OCI-LY7 (cell line): Measurements from ENCODE around the gene PFN4. TPM values are rescaled to one million over a fixed set of nuclear protein-coding genes. Genes with fewer than 3 reads are reported as not detected.

Source experiments
- BruUV-seq: library from RNA; stranded (reverse); fragments of 400-500 nt; replicated peaks from 2 replicates; lab custom pipeline; 2021; lab: Mats Ljungman, UMichigan
- CTCF ChIA-PET: fragments of 300-600 bp; sonication (Branson Sonifier 250); formaldehyde crosslinking; loops from one replicate; lab custom pipeline; 2022; ENCODE audit warnings: antibody characterized with exemption; ENCODE audit not compliant: unreplicated experiment; lab: Charles Lee
- POLR2A ChIA-PET: fragments of 300-600 bp; sonication (Branson Sonifier 250); formaldehyde crosslinking; loops from one replicate; lab custom pipeline; 2022; ENCODE audit warnings: antibody characterized with exemption; lab: Charles Lee
- DNase-seq: peaks from one replicate; pipeline ENCODE4 v3.0.0-alpha.2; 2015; ENCODE audit warnings: low spot score
- H2AFZ ChIP-seq: fragments of 200-600 bp; sonication (generic), shearing (Covaris generic); 2 replicates; pipeline ENCODE4 v1.6.1; 2014; ENCODE audit warnings: mild to moderate bottlenecking, antibody characterized with exemption, low read length, moderate library complexity
- H3K27ac ChIP-seq: fragments of 200-600 bp; sonication (generic); 2 replicates; pipeline ENCODE4 v1.5.1; 2014; ENCODE audit warnings: mixed run types, low read depth, mild to moderate bottlenecking, moderate library complexity, low read length, inconsistent platforms; ENCODE audit not compliant: poor library complexity, severe bottlenecking
- H3K36me3 ChIP-seq: fragments of 200-600 bp; sonication (generic); 2 replicates; pipeline ENCODE4 v1.6.1; 2014; ENCODE audit warnings: mild to moderate bottlenecking, antibody characterized with exemption, low read length, moderate library complexity, mixed read lengths; ENCODE audit not compliant: insufficient read depth
- H3K4me1 ChIP-seq: fragments of 200-600 bp; sonication (generic); 2 replicates; pipeline ENCODE4 v1.5.1; 2014; ENCODE audit warnings: mild to moderate bottlenecking, low read length; ENCODE audit not compliant: insufficient read depth, poor library complexity, severe bottlenecking
- H3K4me2 ChIP-seq: fragments of 200-600 bp; sonication (generic); 2 replicates; pipeline ENCODE4 v1.6.1; 2014; ENCODE audit warnings: mild to moderate bottlenecking, low read length
- H3K4me3 ChIP-seq: fragments of 200-600 bp; sonication (generic); 2 replicates; pipeline ENCODE4 v1.5.1; 2014; ENCODE audit warnings: mild to moderate bottlenecking, low read depth, low read length; ENCODE audit not compliant: poor library complexity, severe bottlenecking
- H3K79me2 ChIP-seq: fragments of 200-600 bp; sonication (generic); 2 replicates; pipeline ENCODE4 v1.6.1; 2016; ENCODE audit warnings: low read depth, mild to moderate bottlenecking, low read length, moderate library complexity, mixed read lengths; ENCODE audit not compliant: insufficient read depth
- H3K9me2 ChIP-seq: fragments of 200-600 bp; sonication (generic); 2 replicates; pipeline ENCODE4 v1.6.1; 2016; ENCODE audit warnings: mild to moderate bottlenecking, low read length, mixed read lengths; ENCODE audit not compliant: insufficient read depth
- H3K9me3 ChIP-seq: fragments of 200-600 bp; sonication (generic); 2 replicates; pipeline ENCODE4 v1.6.1; 2014; ENCODE audit warnings: mild to moderate bottlenecking, mixed run types, low read length, mixed read lengths
- H4K20me1 ChIP-seq: fragments of 200-600 bp; sonication (generic); 2 replicates; pipeline ENCODE4 v1.6.1; 2014; ENCODE audit warnings: mild to moderate bottlenecking, antibody characterized with exemption, low read length, moderate library complexity, mixed read lengths; ENCODE audit not compliant: insufficient read depth
- CTCF ChIP-seq: fragments of 200-600 bp; sonication (generic); conservative IDR thresholded peaks from 2 replicates; pipeline ENCODE4 v1.5.1; 2014; ENCODE audit warnings: mild to moderate bottlenecking, antibody characterized with exemption, low read length, moderate library complexity, mixed read lengths
- EZH2phosphoT487 ChIP-seq: fragments of 200-600 bp; sonication (generic); IDR thresholded peaks from 2 replicates; pipeline ENCODE4 v1.6.1; 2018; ENCODE audit warnings: low read depth, borderline replicate concordance, mild to moderate bottlenecking, mixed run types, antibody characterized with exemption, low read length, moderate library complexity, mixed read lengths
- intact Hi-C: fragments of 100-400 bp; cut with micrococcal nuclease; formaldehyde crosslinking; loops from one replicate; pipeline ENCODE4 v1.10.0; 2022; ENCODE audit not compliant: unreplicated experiment
- total RNA-seq, 2 experiments: library from RNA; depleted of rRNA in 1 of 2; stranded (reverse); fragments of >200 nt in 1 of 2; shearing (Covaris generic) in 1 of 2; gene quantifications; 2 replicates each; pipeline ENCODE4 v1.2.3, GENCODE V29; 2014 to 2022

The PFN4 gene
- total RNA-seq, 2 experiments from 2014 or later: not detected

- BruUV-seq: no TSS peak
- Histone ChIP-seq H3K79me2 (peaks cover 42% of the 10 kb centered on the region), H4K20me1 (no peaks in the 10 kb centered on the region), H3K27ac (no peak overlapping the region), H3K9me3 (no peaks in the 10 kb centered on the region), H2AFZ (no peak overlapping the region), H3K36me3 (peaks cover 52% of the 10 kb centered on the region), H3K4me1 (peaks cover 19% of the 10 kb centered on the region), H3K4me3 (no peak overlapping the region), H3K4me2 (no peak overlapping the region), H3K9me2 (no peaks in the 10 kb centered on the region)
- ChIA-PET POLR2A (interaction anchor here (0.6 to 2.0 kb wide), 2 partner anchors 27 to 28 kb away, joined by 6 to 8 read pairs; partner anchors contain the start of gene WDCP), CTCF (no interaction called here)
- no peak for DNase-seq
- TF ChIP-seq CTCF (no peak), EZH2phosphoT487 (no peak)
- intact Hi-C loops: no loop called here
These were observed 49.3 kb downstream of the PFN4 start for GRCh38 chr2:24073816-24074215.

GRCh38 chr2:24072259-24072658, 50.9 kb downstream of the PFN4 start:
- intact Hi-C loops: no loop called here

More at GRCh38 chr2:24072259-24072658, 50.9 kb downstream of the PFN4 start:
- no peak for DNase-seq
- ChIA-PET CTCF (no interaction called here), POLR2A (no interaction called here)
- H3K4me3 ChIP-seq: no peak overlapping the region
- peaks cover 67% of the 10 kb centered on the region for H3K36me3 ChIP-seq
- no TSS peak for BruUV-seq
- no peak overlapping the region for H2AFZ ChIP-seq
- H3K9me3 ChIP-seq: no peaks in the 10 kb centered on the region
- H3K79me2 ChIP-seq: peaks cover 42% of the 10 kb centered on the region
- H3K27ac ChIP-seq: no peak overlapping the region
- H3K4me1 ChIP-seq: peaks cover 11% of the 10 kb centered on the region
- TF ChIP-seq CTCF (no peak), EZH2phosphoT487 (no peak)
- no peaks in the 10 kb centered on the region for H3K9me2 ChIP-seq
- H4K20me1 ChIP-seq: no peaks in the 10 kb centered on the region
- no peak overlapping the region for H3K4me2 ChIP-seq
